Neural crest cell (in vitro differentiated cells): ENCODE measurements around the gene USP54. TPM values are rescaled to one million over a fixed set of nuclear protein-coding genes. Genes with fewer than 3 reads are reported as not detected.

Source experiments
- DNase-seq: peaks from one replicate; pipeline ENCODE4 v3.0.0; 2021; ENCODE audit warnings: low read depth, mixed read lengths, low spot score
- H3K27ac Mint-ChIP-seq: one replicate; pipeline ENCODE4 v1.8.0; 2021; ENCODE audit warnings: mild to moderate bottlenecking, mixed read lengths; ENCODE audit not compliant: unreplicated experiment
- H3K27me3 Mint-ChIP-seq: 2 replicates; pipeline ENCODE4 v1.8.0; 2021; ENCODE audit warnings: low read depth, mild to moderate bottlenecking, mixed read lengths
- H3K36me3 Mint-ChIP-seq: 2 replicates; pipeline ENCODE4 v1.8.0; 2021; ENCODE audit warnings: low read depth, mild to moderate bottlenecking, mixed read lengths
- H3K4me1 Mint-ChIP-seq: 2 replicates; pipeline ENCODE4 v1.8.0; 2021; ENCODE audit warnings: mixed read lengths
- H3K4me3 Mint-ChIP-seq: one replicate; pipeline ENCODE4 v1.8.0; 2021; ENCODE audit warnings: mild to moderate bottlenecking, mixed read lengths
- H3K9me3 Mint-ChIP-seq: 2 replicates; pipeline ENCODE4 v1.8.0; 2021; ENCODE audit warnings: mixed read lengths
- CTCF ChIP-seq: fragments of 200-600 bp; sonication (generic); conservative IDR thresholded peaks from 2 replicates; pipeline ENCODE4 v1.5.0; 2021; ENCODE audit warnings: antibody characterized with exemption, mild to moderate bottlenecking
- total RNA-seq: library from RNA; stranded (reverse); gene quantifications from 2 replicates; pipeline ENCODE4 v1.2.1, GENCODE V29; 2021

Gene USP54
- total RNA-seq, 1 donor from 2014 or later = 64.8 TPM

GRCh38 chr10:73614720-73615119, 23.6 kb upstream of the USP54 start:
- H3K27me3 Mint-ChIP-seq = no peaks in the 10 kb centered on the region
- no peaks in the 10 kb centered on the region for H3K36me3 Mint-ChIP-seq
- TF ChIP-seq CTCF = no peak
- no peaks in the 10 kb centered on the region for H3K4me1 Mint-ChIP-seq
- H3K4me3 Mint-ChIP-seq = no peak overlapping the region
- no peak for DNase-seq
- no peak overlapping the region for H3K27ac Mint-ChIP-seq
- no peaks in the 10 kb centered on the region for H3K9me3 Mint-ChIP-seq

GRCh38 chr10:73609116-73609515, 18.0 kb upstream of the USP54 start:
- no peak for TF ChIP-seq CTCF
- Mint-ChIP-seq H3K27ac (no peak overlapping the region), H3K9me3 (no peaks in the 10 kb centered on the region), H3K4me1 (peaks cover 4% of the 10 kb centered on the region), H3K36me3 (peaks cover 5% of the 10 kb centered on the region), H3K27me3 (no peaks in the 10 kb centered on the region), H3K4me3 (no peak overlapping the region)
- DNase-seq = no peak

- no peak overlapping the region for H3K4me3 Mint-ChIP-seq
Measured at GRCh38 chr10:73601486-73601921, 10.4 kb upstream of the USP54 start.

GRCh38 chr10:73597346-73597745, 6.2 kb upstream of the USP54 start:
- DNase-seq = no peak
- no peaks in the 10 kb centered on the region for H3K27me3 Mint-ChIP-seq
- H3K9me3 Mint-ChIP-seq = no peaks in the 10 kb centered on the region
- no peaks in the 10 kb centered on the region for H3K36me3 Mint-ChIP-seq
- no peak overlapping the region for H3K27ac Mint-ChIP-seq
- no peak overlapping the region for H3K4me3 Mint-ChIP-seq
- H3K4me1 Mint-ChIP-seq = peaks cover 17% of the 10 kb centered on the region
- TF ChIP-seq CTCF = no peak

More at GRCh38 chr10:73601486-73601921, 10.4 kb upstream of the USP54 start:
- no peaks in the 10 kb centered on the region for H3K9me3 Mint-ChIP-seq
- peaks cover 5% of the 10 kb centered on the region for H3K36me3 Mint-ChIP-seq
- H3K4me1 Mint-ChIP-seq = peaks cover 10% of the 10 kb centered on the region
- no peaks in the 10 kb centered on the region for H3K27me3 Mint-ChIP-seq
- no peak for TF ChIP-seq CTCF
- DNase-seq = no peak
- peak overlapping the region; percentile 3 for H3K27ac Mint-ChIP-seq

GRCh38 chr10:73593812-73594211, 2.7 kb upstream of the USP54 start:
- Mint-ChIP-seq H3K27ac (no peak overlapping the region), H3K27me3 (no peaks in the 10 kb centered on the region)

More at GRCh38 chr10:73593812-73594211, 2.7 kb upstream of the USP54 start:
- no peak for DNase-seq
- Mint-ChIP-seq H3K4me1 (peaks cover 35% of the 10 kb centered on the region), H3K36me3 (no peaks in the 10 kb centered on the region), H3K4me3 (no peak overlapping the region), H3K9me3 (no peaks in the 10 kb centered on the region)
- TF ChIP-seq CTCF = no peak
